GM12873 (cell line): ENCODE results near the gene CRABP1.

Experiments
- CTCF ChIP-seq: IDR thresholded peaks from 2 replicates; pipeline ENCODE4 v1.5.1; 2012; ENCODE audit warnings: low read depth, mild to moderate bottlenecking, moderate library complexity, low read length, control low read depth; ENCODE audit not compliant: insufficient read depth; ENCODE audit errors: missing control alignments

Gene CRABP1

GRCh38 chr15:78340231-78341056 lies at the start of gene CRABP1:
Gene CRABP1, plus strand, starts transcription at chr15:78340353. Its CDS starts 76 bp downstream, at chr15:78340429.
- no peak for TF ChIP-seq CTCF

GRCh38 chr15:78291052-78291451 lies 49.1 kb upstream of the CRABP1 start:
- TF ChIP-seq CTCF, result no peak

GRCh38 chr15:78291698-78292097 lies 48.5 kb upstream of the CRABP1 start:
- TF ChIP-seq CTCF, result no peak

- no peak for TF ChIP-seq CTCF
Observed at GRCh38 chr15:78292219-78292618, 47.9 kb upstream of the CRABP1 start.

GRCh38 chr15:78299101-78299930 lies 40.8 kb upstream of the CRABP1 start, which contains the start of gene SKIC8:
Gene SKIC8, minus strand, starts transcription at chr15:78299609. Its CDS starts 3,923 bp downstream, at chr15:78295686.
- peak; percentile 10 for TF ChIP-seq CTCF

- no peak for TF ChIP-seq CTCF
Observed at GRCh38 chr15:78301326-78301725, 38.8 kb upstream of the CRABP1 start.

GRCh38 chr15:78301828-78302227 lies 38.3 kb upstream of the CRABP1 start:
- TF ChIP-seq CTCF, result no peak
